ENCODE measurements around the gene TLR8.

DNA sequence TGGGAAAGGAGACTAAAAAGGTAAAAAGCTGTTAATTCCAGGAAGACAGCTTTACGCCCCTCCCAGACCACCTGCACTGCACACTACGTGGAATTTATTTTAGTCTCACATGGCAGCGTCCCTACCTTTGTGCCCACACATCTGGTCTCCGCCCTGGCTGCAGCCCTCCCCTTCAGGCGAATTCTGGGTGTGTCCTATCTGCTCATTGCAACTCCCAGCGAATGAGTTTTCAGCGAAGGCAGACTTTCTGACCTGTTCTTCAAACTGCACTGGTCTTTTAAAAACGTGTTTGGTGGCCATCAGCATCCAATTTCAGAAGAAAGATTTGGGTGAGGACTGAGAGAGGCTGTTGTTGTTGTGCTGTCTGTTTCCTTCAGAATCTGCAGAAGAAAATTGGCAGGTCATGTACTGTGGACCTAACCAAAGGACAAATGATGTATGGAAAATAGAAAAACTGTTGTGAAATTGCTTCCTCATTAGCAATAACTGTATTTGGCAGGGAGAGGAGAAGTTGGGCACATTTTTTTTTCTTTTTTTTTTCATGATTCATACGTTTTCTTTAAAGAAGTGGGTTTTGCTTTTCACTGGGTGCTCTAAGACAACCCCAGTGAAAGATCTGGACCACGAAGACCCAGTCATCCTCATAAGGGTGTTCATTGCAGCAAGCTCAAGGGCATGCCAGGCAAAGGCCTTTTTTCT is 4.2 kb downstream of the TLR8 start:
- TF ChIP-seq EZH2 (optimal IDR thresholded peaks at IDR 0.05; ENCODE audit: low read depth, low read length) (no peak), EZH2phosphoT487 (IDR thresholded peaks at IDR 0.05; ENCODE audit: low read length) (no peak)
- TF ChIP-seq, protein P1, sequence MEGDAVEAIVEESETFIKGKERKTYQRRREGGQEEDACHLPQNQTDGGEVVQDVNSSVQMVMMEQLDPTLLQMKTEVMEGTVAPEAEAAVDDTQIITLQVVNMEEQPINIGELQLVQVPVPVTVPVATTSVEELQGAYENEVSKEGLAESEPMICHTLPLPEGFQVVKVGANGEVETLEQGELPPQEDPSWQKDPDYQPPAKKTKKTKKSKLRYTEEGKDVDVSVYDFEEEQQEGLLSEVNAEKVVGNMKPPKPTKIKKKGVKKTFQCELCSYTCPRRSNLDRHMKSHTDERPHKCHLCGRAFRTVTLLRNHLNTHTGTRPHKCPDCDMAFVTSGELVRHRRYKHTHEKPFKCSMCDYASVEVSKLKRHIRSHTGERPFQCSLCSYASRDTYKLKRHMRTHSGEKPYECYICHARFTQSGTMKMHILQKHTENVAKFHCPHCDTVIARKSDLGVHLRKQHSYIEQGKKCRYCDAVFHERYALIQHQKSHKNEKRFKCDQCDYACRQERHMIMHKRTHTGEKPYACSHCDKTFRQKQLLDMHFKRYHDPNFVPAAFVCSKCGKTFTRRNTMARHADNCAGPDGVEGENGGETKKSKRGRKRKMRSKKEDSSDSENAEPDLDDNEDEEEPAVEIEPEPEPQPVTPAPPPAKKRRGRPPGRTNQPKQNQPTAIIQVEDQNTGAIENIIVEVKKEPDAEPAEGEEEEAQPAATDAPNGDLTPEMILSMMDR (IDR thresholded peaks at IDR 0.05; ENCODE audit: low read length) = no peak
